Measurements from ENCODE around the gene DROSHA.
"Not testable (repeated sequence)": the region's sequence is repeated elsewhere in the genome, so short reads cannot be mapped to it uniquely, and the experiment has no call there.

Gene DROSHA

GRCh38 chr5:31415009-31415923 is 116.6 kb downstream of the DROSHA start:
- no peak for DNase-seq

- no peak for DNase-seq
These were observed 118.7 kb downstream of the DROSHA start for GRCh38 chr5:31413030-31413812.

GRCh38 chr5:31412324-31412723 is 119.6 kb downstream of the DROSHA start:
- DNase-seq: no peak

- no peak for DNase-seq
These were observed 121.8 kb downstream of the DROSHA start for GRCh38 chr5:31410089-31410488.

GRCh38 chr5:31408814-31409213 is 123.1 kb downstream of the DROSHA start:
- DNase-seq: no peak

- no peak for DNase-seq
These were observed 123.8 kb downstream of the DROSHA start for GRCh38 chr5:31407921-31408693.

GRCh38 chr5:31404325-31404724 is 127.6 kb downstream of the DROSHA start:
- DNase-seq: no peak

- no peak for DNase-seq
These were observed 130.2 kb downstream of the DROSHA start for GRCh38 chr5:31401691-31402090.

GRCh38 chr5:31397926-31398557 is 133.9 kb downstream of the DROSHA start:
- DNase-seq: no peak

GRCh38 chr5:31396611-31397295 is 135.1 kb downstream of the DROSHA start:
- no peak for DNase-seq

GRCh38 chr5:31395450-31396045 is 136.3 kb downstream of the DROSHA start:
- not testable (repeated sequence) for DNase-seq

- no peak for DNase-seq
These were observed 138.8 kb downstream of the DROSHA start for GRCh38 chr5:31393126-31393525.

- no peak for DNase-seq
These were observed 139.8 kb downstream of the DROSHA start for GRCh38 chr5:31392061-31392460.

GRCh38 chr5:31390256-31390655 is 141.6 kb downstream of the DROSHA start:
- no peak for DNase-seq

- no peak for DNase-seq
These were observed 145.9 kb downstream of the DROSHA start for GRCh38 chr5:31385774-31386537.

- DNase-seq: no peak
These were observed 148.2 kb downstream of the DROSHA start for GRCh38 chr5:31383734-31384133.

GRCh38 chr5:31382051-31382878 is 149.6 kb downstream of the DROSHA start:
- no peak for DNase-seq

- no peak for DNase-seq
These were observed 150.6 kb downstream of the DROSHA start for GRCh38 chr5:31381299-31381698.

- no peak for DNase-seq
These were observed 151.8 kb downstream of the DROSHA start for GRCh38 chr5:31380049-31380448.

GRCh38 chr5:31378838-31379237 is 153.1 kb downstream of the DROSHA start:
- DNase-seq: no peak
